ENCODE measurements around the gene FOXP1.

Gene FOXP1

GRCh38 chr3:71229905-71230657 is 353.4 kb downstream of the FOXP1 start:
- Histone ChIP-seq H3K4me3 (ENCODE audit: insufficient read depth, low read length, poor library complexity, severe bottlenecking) (no peak overlapping the region), H3K9ac (ENCODE audit: low read length) (no peak overlapping the region), H3K9me3 (ENCODE audit: insufficient read depth, low read length) (no peaks in the 10 kb centered on the region), H3K27me3 (ENCODE audit: low read length) (no peaks in the 10 kb centered on the region), H2AFZ (ENCODE audit: low read depth, low read length, severe bottlenecking) (no peak overlapping the region), H3K9me2 (replicated peaks; ENCODE audit: insufficient read depth, low read length) (no peaks in the 10 kb centered on the region), H3K79me2 (ENCODE audit: insufficient read depth, low read length) (no peaks in the 10 kb centered on the region), H3K36me3 (ENCODE audit: low read length) (no peaks in the 10 kb centered on the region), H3F3A (ENCODE audit: insufficient read depth) (no peaks in the 10 kb centered on the region), H4K20me1 (ENCODE audit: low read depth, low read length) (no peaks in the 10 kb centered on the region), H3K27ac (ENCODE audit: low read depth, low read length) (no peak overlapping the region), H3K4me2 (ENCODE audit: low read depth, low read length, poor library complexity, severe bottlenecking) (no peak overlapping the region)
- TF ChIP-seq EZH2phosphoT487 (conservative IDR thresholded peaks at IDR 0.05; ENCODE audit: low read length) (no peak), CTCF (IDR thresholded peaks at IDR 0.05; ENCODE audit: insufficient read depth, low read length, poor library complexity, severe bottlenecking) (no peak)

GRCh38 chr3:71228156-71228866 is 355.2 kb downstream of the FOXP1 start:
- TF ChIP-seq EZH2phosphoT487 (conservative IDR thresholded peaks at IDR 0.05; ENCODE audit: low read length), result no peak
- TF ChIP-seq CTCF (IDR thresholded peaks at IDR 0.05; ENCODE audit: insufficient read depth, low read length, poor library complexity, severe bottlenecking), result no peak
- H3K4me3 ChIP-seq (ENCODE audit: insufficient read depth, low read length, poor library complexity, severe bottlenecking), result no peak overlapping the region
- no peaks in the 10 kb centered on the region for H4K20me1 ChIP-seq (ENCODE audit: low read depth, low read length)
- H3K9ac ChIP-seq (ENCODE audit: low read length), result no peak overlapping the region
- H2AFZ ChIP-seq (ENCODE audit: low read depth, low read length, severe bottlenecking), result no peak overlapping the region
- H3K27ac ChIP-seq (ENCODE audit: low read depth, low read length), result no peak overlapping the region
- no peaks in the 10 kb centered on the region for H3K36me3 ChIP-seq (ENCODE audit: low read length)
- H3K4me2 ChIP-seq (ENCODE audit: low read depth, low read length, poor library complexity, severe bottlenecking), result no peak overlapping the region
- H3K9me2 ChIP-seq (replicated peaks; ENCODE audit: insufficient read depth, low read length), result no peaks in the 10 kb centered on the region
- no peaks in the 10 kb centered on the region for H3K9me3 ChIP-seq (ENCODE audit: insufficient read depth, low read length)
- no peaks in the 10 kb centered on the region for H3K27me3 ChIP-seq (ENCODE audit: low read length)
- no peaks in the 10 kb centered on the region for H3F3A ChIP-seq (ENCODE audit: insufficient read depth)
- H3K79me2 ChIP-seq (ENCODE audit: insufficient read depth, low read length), result no peaks in the 10 kb centered on the region

- H3K36me3 ChIP-seq (ENCODE audit: low read length), result no peaks in the 10 kb centered on the region
- no peaks in the 10 kb centered on the region for H3K27me3 ChIP-seq (ENCODE audit: low read length)
- H3F3A ChIP-seq (ENCODE audit: insufficient read depth), result no peaks in the 10 kb centered on the region
- H3K4me3 ChIP-seq (ENCODE audit: insufficient read depth, low read length, poor library complexity, severe bottlenecking), result no peak overlapping the region
- TF ChIP-seq CTCF (IDR thresholded peaks at IDR 0.05; ENCODE audit: insufficient read depth, low read length, poor library complexity, severe bottlenecking), result no peak
- TF ChIP-seq EZH2phosphoT487 (conservative IDR thresholded peaks at IDR 0.05; ENCODE audit: low read length), result no peak
- no peak overlapping the region for H3K4me2 ChIP-seq (ENCODE audit: low read depth, low read length, poor library complexity, severe bottlenecking)
- no peak overlapping the region for H3K27ac ChIP-seq (ENCODE audit: low read depth, low read length)
- H3K9me2 ChIP-seq (replicated peaks; ENCODE audit: insufficient read depth, low read length), result no peaks in the 10 kb centered on the region
- no peak overlapping the region for H2AFZ ChIP-seq (ENCODE audit: low read depth, low read length, severe bottlenecking)
- no peaks in the 10 kb centered on the region for H4K20me1 ChIP-seq (ENCODE audit: low read depth, low read length)
- no peaks in the 10 kb centered on the region for H3K9me3 ChIP-seq (ENCODE audit: insufficient read depth, low read length)
- H3K9ac ChIP-seq (ENCODE audit: low read length), result no peak overlapping the region
- H3K79me2 ChIP-seq (ENCODE audit: insufficient read depth, low read length), result no peaks in the 10 kb centered on the region
Measured at GRCh38 chr3:71227270-71227661, 356.3 kb downstream of the FOXP1 start.

All from SU-DHL-6 (cell line).